Endodermal cell (in vitro differentiated cells): Measurements from ENCODE around the gene SCRN2. TPM values are rescaled to one million over a fixed set of nuclear protein-coding genes. Genes with fewer than 3 reads are reported as not detected.

Source experiments
- DNase-seq: peaks from one replicate; pipeline ENCODE4 v3.0.0-alpha.2; 2017
- H3K27ac ChIP-seq: 2 replicates; pipeline ENCODE4 v1.5.1; 2013; ENCODE audit warnings: mild to moderate bottlenecking, low read depth, low read length, moderate library complexity
- H3K27me3 ChIP-seq: 2 replicates; pipeline ENCODE4 v1.6.1; 2013; ENCODE audit warnings: mild to moderate bottlenecking, low read length, moderate library complexity; ENCODE audit not compliant: insufficient read depth, control insufficient read depth, poor library complexity, severe bottlenecking
- H3K36me3 ChIP-seq: 2 replicates; pipeline ENCODE4 v1.7.0; 2013; ENCODE audit warnings: mild to moderate bottlenecking, low read length, moderate library complexity; ENCODE audit not compliant: control insufficient read depth, insufficient read depth
- H3K4me1 ChIP-seq: one replicate; pipeline ENCODE4 v1.7.0; 2013; ENCODE audit warnings: low read length; ENCODE audit not compliant: control insufficient read depth, insufficient read depth
- H3K4me3 ChIP-seq: 2 replicates; pipeline ENCODE4 v1.5.1; 2013; ENCODE audit warnings: mild to moderate bottlenecking, low read length, moderate library complexity
- H3K9ac ChIP-seq: 2 replicates; pipeline ENCODE4 v1.6.1; 2013; ENCODE audit warnings: mild to moderate bottlenecking, low read length, moderate library complexity; ENCODE audit not compliant: poor library complexity, severe bottlenecking; ENCODE audit errors: extremely low read depth
- H3K9me3 ChIP-seq: 2 replicates; pipeline ENCODE4 v1.6.1; 2013; ENCODE audit warnings: mild to moderate bottlenecking, low read length, moderate library complexity; ENCODE audit not compliant: control insufficient read depth
- H3K27ac Mint-ChIP-seq: 2 replicates; pipeline ENCODE4 v1.8.0; 2020; ENCODE audit warnings: mixed read lengths
- H3K27me3 Mint-ChIP-seq: 2 replicates; pipeline ENCODE4 v1.8.0; 2021; ENCODE audit warnings: mild to moderate bottlenecking, mixed read lengths; ENCODE audit not compliant: insufficient read depth
- H3K36me3 Mint-ChIP-seq: 2 replicates; pipeline ENCODE4 v1.8.0; 2020; ENCODE audit warnings: low read depth, mixed read lengths
- H3K4me1 Mint-ChIP-seq: 2 replicates; pipeline ENCODE4 v1.8.0; 2020; ENCODE audit warnings: mixed read lengths
- H3K4me3 Mint-ChIP-seq: 2 replicates; pipeline ENCODE4 v1.8.0; 2020; ENCODE audit warnings: mild to moderate bottlenecking, moderate library complexity, mixed read lengths
- H3K9me3 Mint-ChIP-seq: 2 replicates; pipeline ENCODE4 v1.8.0; 2020; ENCODE audit warnings: mild to moderate bottlenecking, mixed read lengths
- CTCF ChIP-seq: fragments of 200-600 bp; sonication (generic); conservative IDR thresholded peaks from 2 replicates; pipeline ENCODE4 v1.5.0; 2021; ENCODE audit warnings: antibody characterized with exemption, mild to moderate bottlenecking
- WGBS, 2 experiments: methylation state at CpG; one replicate each; pipeline versions ENCODE4 v1.1.5 to v1.1.7; 2013; ENCODE audit warnings: missing lambda C conversion rate in 2 of 2, mixed read lengths in 1 of 2; ENCODE audit not compliant: insufficient coverage in 1 of 2, insufficient read length in 1 of 2; 5-methylcytosine and 5-hydroxymethylcytosine counted together
- total RNA-seq, 2 donors: library from RNA; stranded (reverse); fragmentation: NEBNext Ultra II Directional in 1 of 2; extraction: Animal tissue kit (Norgen Biotek cat#: 25700) in 1 of 2; gene quantifications; 2 replicates in 1 of 2; 3 replicates in 1 of 2; pipeline ENCODE4 v1.2.1, GENCODE V29; 2021

Gene SCRN2
- total RNA-seq, 2 donors from 2014 or later = 54.5 to 71.9 TPM

GRCh38 chr17:47866941-47867340 lies 25.9 kb upstream of the SCRN2 start:
- no peaks in the 10 kb centered on the region for H3K9me3 Mint-ChIP-seq
- H3K4me3 Mint-ChIP-seq = no peak overlapping the region
- peaks cover 71% of the 10 kb centered on the region for H3K27me3 Mint-ChIP-seq

GRCh38 chr17:47864791-47865216 lies 23.7 kb upstream of the SCRN2 start:
- H3K9me3 ChIP-seq = no peaks in the 10 kb centered on the region
- Mint-ChIP-seq H3K9me3 (no peaks in the 10 kb centered on the region), H3K27me3 (peaks cover 53% of the 10 kb centered on the region), H3K4me1 (peaks cover 8% of the 10 kb centered on the region), H3K36me3 (no peaks in the 10 kb centered on the region), H3K27ac (no peak overlapping the region), H3K4me3 (no peak overlapping the region)
- no peaks in the 10 kb centered on the region for H3K36me3 ChIP-seq
- no peak overlapping the region for H3K27ac ChIP-seq
- no peak overlapping the region for H3K4me3 ChIP-seq
- DNase-seq = no peak
- peaks cover 18% of the 10 kb centered on the region for H3K27me3 ChIP-seq
- TF ChIP-seq CTCF = no peak
- H3K9ac ChIP-seq = no peak overlapping the region
- H3K4me1 ChIP-seq = no peaks in the 10 kb centered on the region
- WGBS, 2 experiments = 76 to 88% methylated on average over 6 to 7 of the region's 7 CpGs

More at GRCh38 chr17:47866941-47867340, 25.9 kb upstream of the SCRN2 start:
- H3K9ac ChIP-seq = no peak overlapping the region
- H3K27ac Mint-ChIP-seq = no peak overlapping the region
- no peak for DNase-seq
- H3K36me3 ChIP-seq = no peaks in the 10 kb centered on the region
- H3K36me3 Mint-ChIP-seq = no peaks in the 10 kb centered on the region
- WGBS, 2 experiments = 90% methylated on average over 20 of the region's 20 CpGs
- no peak for TF ChIP-seq CTCF
- peaks cover 19% of the 10 kb centered on the region for H3K4me1 Mint-ChIP-seq
- H3K4me1 ChIP-seq = peaks cover 3% of the 10 kb centered on the region
- no peak overlapping the region for H3K4me3 ChIP-seq
- no peaks in the 10 kb centered on the region for H3K9me3 ChIP-seq
- H3K27ac ChIP-seq = no peak overlapping the region
- H3K27me3 ChIP-seq = peaks cover 34% of the 10 kb centered on the region

- DNase-seq = no peak
- Histone ChIP-seq H3K9me3 (no peaks in the 10 kb centered on the region), H3K9ac (no peak overlapping the region), H3K4me1 (no peaks in the 10 kb centered on the region), H3K4me3 (no peak overlapping the region), H3K27me3 (peaks cover 18% of the 10 kb centered on the region), H3K36me3 (no peaks in the 10 kb centered on the region), H3K27ac (no peak overlapping the region)
- 88 to 97% methylated on average over 6 to 7 of the region's 7 CpGs for WGBS, 2 experiments
- Mint-ChIP-seq H3K27me3 (peaks cover 42% of the 10 kb centered on the region), H3K36me3 (no peaks in the 10 kb centered on the region), H3K9me3 (no peaks in the 10 kb centered on the region), H3K4me1 (peaks cover 6% of the 10 kb centered on the region), H3K4me3 (no peak overlapping the region), H3K27ac (no peak overlapping the region)
- no peak for TF ChIP-seq CTCF
Measured at GRCh38 chr17:47862621-47863440, 21.8 kb upstream of the SCRN2 start.
